Transverse colon (tissue), 4 donors: ENCODE results near the gene CLASRP. TPM values are rescaled to one million over a fixed set of nuclear protein-coding genes. Genes with fewer than 3 reads are reported as not detected.

ENCODE experiments used
- DNase-seq: peaks from one replicate; pipeline ENCODE4 v3.0.0-alpha.2; 2019
- H3K27ac ChIP-seq, 4 donors: fragments of 200-600 bp; sonication (generic); 2 replicates each; pipeline ENCODE4 v1.5.1; 2016 to 2018; ENCODE audit warnings: inconsistent platforms in 4 of 4
- H3K27me3 ChIP-seq: fragments of 200-600 bp; sonication (generic); 2 replicates; pipeline ENCODE4 v1.5.1; 2017; ENCODE audit warnings: inconsistent platforms
- H3K36me3 ChIP-seq, 4 donors: fragments of 200-600 bp; sonication (generic); 2 replicates each; pipeline ENCODE4 v1.5.1; 2017 to 2019; ENCODE audit warnings: inconsistent platforms in 4 of 4
- H3K4me1 ChIP-seq, 4 donors: fragments of 200-600 bp; sonication (generic); 2 replicates each; pipeline ENCODE4 v1.5.1; 2017 to 2020; ENCODE audit warnings: inconsistent platforms in 4 of 4
- H3K4me3 ChIP-seq, 4 donors: fragments of 200-600 bp; sonication (generic); 1 replicate in 1 of 4; 2 replicates in 3 of 4; pipeline versions ENCODE4 v1.5.1 to v1.6.1; 2017 to 2019; ENCODE audit warnings: inconsistent platforms in 4 of 4
- H3K9me3 ChIP-seq, 2 donors: fragments of 200-600 bp; sonication (generic); 2 replicates each; pipeline ENCODE4 v1.5.1; 2017 to 2019; ENCODE audit warnings: inconsistent platforms in 2 of 2
- CTCF ChIP-seq, 5 experiments: fragments of 200-600 bp in 3 of 5; fragments of 450-650 bp in 2 of 5; sonication (generic) in 3 of 5; IDR thresholded peaks; 1 replicate in 2 of 5; 2 replicates in 3 of 5; pipeline ENCODE4 v1.5.1; 2016 to 2017; ENCODE audit warnings: antibody characterized with exemption in 5 of 5, inconsistent platforms in 3 of 5, mild to moderate bottlenecking in 2 of 5, moderate library complexity in 1 of 5
- EP300 ChIP-seq: sonication (generic); formaldehyde crosslinking; IDR thresholded peaks from one replicate; pipeline ENCODE4 v1.6.1; 2017; ENCODE audit warnings: antibody characterized with exemption, low read depth
- POLR2A ChIP-seq: fragments of 450-650 bp; IDR thresholded peaks from one replicate; pipeline ENCODE4 v1.6.1; 2016; ENCODE audit warnings: antibody characterized with exemption, mild to moderate bottlenecking, moderate library complexity
- POLR2AphosphoS5 ChIP-seq, 3 donors: sonication (generic); formaldehyde crosslinking; IDR thresholded peaks; one replicate each; pipeline ENCODE4 v1.6.1; 2016; ENCODE audit warnings: antibody characterized with exemption in 3 of 3
- WGBS, 2 donors: methylation state at CpG; one replicate each; pipeline ENCODE4 v1.1.5; 2018; ENCODE audit warnings: low coverage in 1 of 2; 5-methylcytosine and 5-hydroxymethylcytosine counted together
- in situ Hi-C, 4 donors: fragments of 200-750 bp; cut with MboI; loops; one replicate each; pipeline versions ENCODE4 v1.15.0 to v1.15.1; 2017; ENCODE audit warnings: low sequenced_read_pairs in 3 of 4, low pct_ligation_motif_present in 1 of 4, low pct_unique_long_range_greater_than_20kb in 1 of 4
- intact Hi-C: fragments of 100-400 bp; cut with DNase I; formaldehyde crosslinking; loops from one replicate; pipeline ENCODE4 v1.15.1; 2023; ENCODE audit warnings: low total_unique reads
- total RNA-seq, 4 donors: library from RNA; depleted of rRNA; stranded (reverse); fragments of >200 nt; gene quantifications; one replicate each; pipeline ENCODE4 v1.1.0, GENCODE V29; 2016

CLASRP gene
- total RNA-seq, 4 donors from 2014 or later = 82.6 to 382 (median 100) TPM

- TF ChIP-seq EP300 (no peak), POLR2A (no peak), POLR2AphosphoS5 (IDR thresholded peaks at IDR 0.05) (no peak)
- intact Hi-C loops (no loop called here), in situ Hi-C loops (no loop called here)
- Histone ChIP-seq H3K27me3 (no peaks in the 10 kb centered on the region), H3K27ac (no peak overlapping the region), H3K4me3 (no peak overlapping the region), H3K9me3 (no peaks in the 10 kb centered on the region), H3K4me1 (peaks cover 4 to 15% (median 11%) of the 10 kb centered on the region in 4 donors), H3K36me3 (peaks cover 0 to 11% (median 0%) of the 10 kb centered on the region in 4 donors)
- 90 to 96% methylated on average over 2 to 4 of the region's 4 CpGs for WGBS, 2 donors
- no peak for DNase-seq
These were observed 47.6 kb downstream of the CLASRP start for GRCh38 chr19:45086480-45086879.

- Histone ChIP-seq H3K4me3 (no peak overlapping the region), H3K4me1 (peaks cover 4 to 22% (median 16%) of the 10 kb centered on the region in 4 donors), H3K27ac (no peak overlapping the region), H3K36me3 (peaks cover 0 to 8% (median 0%) of the 10 kb centered on the region in 4 donors), H3K27me3 (no peaks in the 10 kb centered on the region), H3K9me3 (no peaks in the 10 kb centered on the region)
- DNase-seq = no peak
- intact Hi-C loops (no loop called here), in situ Hi-C loops (no loop called here)
- WGBS, 2 donors = 77 to 90% methylated on average over 2 to 11 of the region's 11 CpGs
- TF ChIP-seq POLR2A (no peak), EP300 (no peak), POLR2AphosphoS5 (IDR thresholded peaks at IDR 0.05) (no peak)
These were observed 48.7 kb downstream of the CLASRP start for GRCh38 chr19:45087531-45087930.

GRCh38 chr19:45090034-45090433 lies 51.2 kb downstream of the CLASRP start:
- peak overlapping the region in 3 of 4 donors; percentile 89 to 93 (median 91) for H3K27ac ChIP-seq
- peaks cover 0 to 8% (median 0%) of the 10 kb centered on the region in 4 donors for H3K36me3 ChIP-seq
- H3K27me3 ChIP-seq = no peaks in the 10 kb centered on the region
- no peaks in the 10 kb centered on the region for H3K9me3 ChIP-seq
- H3K4me3 ChIP-seq = no peak overlapping the region
- TF ChIP-seq POLR2A (no peak), EP300 (no peak), POLR2AphosphoS5 (IDR thresholded peaks at IDR 0.05) (no peak), CTCF (IDR thresholded peaks at IDR 0.05) (no peak)
- 94% methylated on average over 17 of the region's 17 CpGs; no CpG with 5 or more reads in 1 of the 2 donors for WGBS, 2 donors
- intact Hi-C loops (no loop called here), in situ Hi-C loops (no loop called here)
- peaks cover 19 to 38% (median 31%) of the 10 kb centered on the region in 4 donors for H3K4me1 ChIP-seq
- DNase-seq = no peak

GRCh38 chr19:45090606-45091005 lies 51.8 kb downstream of the CLASRP start:
- no peak for DNase-seq
- Histone ChIP-seq H3K27me3 (no peaks in the 10 kb centered on the region), H3K4me1 (peaks cover 21 to 43% (median 35%) of the 10 kb centered on the region in 4 donors), H3K36me3 (peaks cover 0 to 8% (median 0%) of the 10 kb centered on the region in 4 donors), H3K9me3 (no peaks in the 10 kb centered on the region), H3K4me3 (peak overlapping the region in 3 of 4 donors; percentile 43 to 96 (median 96)), H3K27ac (peak overlapping the region; percentile 89 to 93 (median 91))
- TF ChIP-seq CTCF (IDR thresholded peaks at IDR 0.05) (no peak), EP300 (no peak), POLR2AphosphoS5 (IDR thresholded peaks at IDR 0.05) (no peak), POLR2A (no peak)
- WGBS, 2 donors = 39% methylated on average over 5 of the region's 5 CpGs; no CpG with 5 or more reads in 1 of the 2 donors
- in situ Hi-C loops (no loop called here), intact Hi-C loops (no loop called here)

GRCh38 chr19:45091031-45091923 lies 52.4 kb downstream of the CLASRP start:
- H3K4me3 ChIP-seq = peak overlapping the region; percentile 34 to 96 (median 96)
- 8 to 11% methylated on average over 5 to 64 of the region's 64 CpGs for WGBS, 2 donors
- H3K36me3 ChIP-seq = peaks cover 0 to 8% (median 0%) of the 10 kb centered on the region in 4 donors
- H3K27me3 ChIP-seq = no peaks in the 10 kb centered on the region
- intact Hi-C loops (no loop called here), in situ Hi-C loops (no loop called here)
- peak overlapping the region; percentile 89 to 93 (median 91) for H3K27ac ChIP-seq
- peaks cover 21 to 50% (median 37%) of the 10 kb centered on the region in 4 donors for H3K4me1 ChIP-seq
- TF ChIP-seq CTCF (IDR thresholded peaks at IDR 0.05) = peak in 1 of 5 experiments; percentile 11
- no peak for TF ChIP-seq EP300
- TF ChIP-seq POLR2A = peak; percentile 67
- peak; percentile 50 to 90 (median 82) for TF ChIP-seq POLR2AphosphoS5 (IDR thresholded peaks at IDR 0.05)
- H3K9me3 ChIP-seq = no peaks in the 10 kb centered on the region
- peak; percentile 99 for DNase-seq
